ENCODE measurements around the gene KLHL29. TPM values are rescaled to one million over a fixed set of nuclear protein-coding genes. Genes with fewer than 3 reads are reported as not detected.

The KLHL29 gene
- total RNA-seq, 2 donors from 2014 or later = 2.0 to 2.9 TPM

DNA sequence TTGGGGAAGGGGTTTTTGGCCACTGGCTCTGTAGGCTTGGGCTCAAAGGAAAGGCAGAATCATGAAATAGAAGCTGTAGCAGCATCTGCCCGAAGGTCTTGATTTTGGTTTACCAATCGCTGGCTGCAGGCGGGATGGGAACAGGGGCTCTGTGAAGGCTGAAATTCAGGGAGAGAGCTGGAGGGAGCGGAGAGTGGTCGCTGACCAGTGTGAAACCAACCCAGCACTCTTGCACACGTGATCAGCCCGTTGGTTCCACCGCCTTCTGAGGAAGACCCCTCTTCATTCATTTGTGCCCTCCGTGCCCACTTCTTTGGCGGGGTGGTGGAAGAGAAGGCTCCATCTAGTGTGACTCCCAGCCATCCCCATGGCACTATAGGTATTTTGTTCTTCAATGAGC is 82.6 kb downstream of the KLHL29 start:
- intact Hi-C loops (cut with DNase I) = no loop called here
- DNase-seq = no peak
- no peaks in the 10 kb centered on the region for H3K27me3 ChIP-seq
- H3K4me1 ChIP-seq = no peaks in the 10 kb centered on the region
- H3K27ac ChIP-seq = no peak overlapping the region
- H3K9ac ChIP-seq (ENCODE audit: low read depth in 2 of 2, low read length in 2 of 2) = no peak overlapping the region
- H3K4me3 ChIP-seq = no peak overlapping the region
- no peak for TF ChIP-seq CTCF (IDR thresholded peaks at IDR 0.05)
- H3K36me3 ChIP-seq = no peaks in the 10 kb centered on the region
- H3K9me3 ChIP-seq = no peaks in the 10 kb centered on the region

DNA sequence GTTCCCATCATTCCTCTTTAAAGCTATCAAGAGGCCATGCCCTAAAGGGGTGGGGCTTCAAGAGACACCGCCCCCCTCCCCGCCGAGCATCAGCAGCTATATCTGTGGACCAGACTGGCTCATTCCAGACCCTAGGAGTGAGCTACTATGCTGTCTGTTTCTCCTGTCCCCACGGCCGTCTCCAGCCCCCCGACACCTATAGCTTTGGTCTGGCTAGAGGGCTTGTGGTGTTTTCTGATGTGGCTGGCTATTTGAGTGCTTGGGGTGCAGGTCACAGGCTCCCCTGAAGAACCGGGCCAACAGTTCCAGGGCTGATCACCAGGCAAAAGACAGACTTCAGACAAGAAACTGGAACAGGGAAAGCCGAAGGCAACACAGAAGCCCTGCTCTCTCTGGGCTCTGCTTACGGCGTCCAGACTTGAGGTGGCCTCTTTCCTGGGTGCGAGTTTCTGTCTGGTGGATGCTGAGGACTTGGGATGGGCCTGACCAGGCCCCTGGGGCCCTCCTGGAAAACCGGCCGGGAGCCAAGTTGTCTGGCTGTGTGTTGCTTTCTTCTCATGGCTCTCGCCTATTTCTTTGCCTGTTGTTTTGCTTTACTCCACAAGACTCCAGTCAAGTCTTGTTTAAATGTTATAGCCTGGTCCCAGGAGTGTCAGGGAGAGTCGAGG is 83.6 kb downstream of the KLHL29 start:
- H3K36me3 ChIP-seq = no peaks in the 10 kb centered on the region
- no peak overlapping the region for H3K4me3 ChIP-seq
- no peaks in the 10 kb centered on the region for H3K4me1 ChIP-seq
- no peak overlapping the region for H3K27ac ChIP-seq
- no peaks in the 10 kb centered on the region for H3K9me3 ChIP-seq
- H3K9ac ChIP-seq (ENCODE audit: low read depth in 2 of 2, low read length in 2 of 2) = no peak overlapping the region
- DNase-seq = no peak
- TF ChIP-seq CTCF (IDR thresholded peaks at IDR 0.05) = no peak
- no peaks in the 10 kb centered on the region for H3K27me3 ChIP-seq
- intact Hi-C loops (cut with DNase I) = no loop called here

- no peak overlapping the region for H3K4me3 ChIP-seq
- no peak for TF ChIP-seq CTCF (IDR thresholded peaks at IDR 0.05)
- no peaks in the 10 kb centered on the region for H3K4me1 ChIP-seq
- intact Hi-C loops (cut with DNase I) = no loop called here
- no peaks in the 10 kb centered on the region for H3K36me3 ChIP-seq
- H3K9me3 ChIP-seq = no peaks in the 10 kb centered on the region
- H3K27me3 ChIP-seq = no peaks in the 10 kb centered on the region
- no peak overlapping the region for H3K27ac ChIP-seq
- no peak overlapping the region for H3K9ac ChIP-seq (ENCODE audit: low read depth in 2 of 2, low read length in 2 of 2)
- no peak for DNase-seq
Measured at GRCh38 chr2:23469142-23469540, 84.2 kb downstream of the KLHL29 start.

DNA sequence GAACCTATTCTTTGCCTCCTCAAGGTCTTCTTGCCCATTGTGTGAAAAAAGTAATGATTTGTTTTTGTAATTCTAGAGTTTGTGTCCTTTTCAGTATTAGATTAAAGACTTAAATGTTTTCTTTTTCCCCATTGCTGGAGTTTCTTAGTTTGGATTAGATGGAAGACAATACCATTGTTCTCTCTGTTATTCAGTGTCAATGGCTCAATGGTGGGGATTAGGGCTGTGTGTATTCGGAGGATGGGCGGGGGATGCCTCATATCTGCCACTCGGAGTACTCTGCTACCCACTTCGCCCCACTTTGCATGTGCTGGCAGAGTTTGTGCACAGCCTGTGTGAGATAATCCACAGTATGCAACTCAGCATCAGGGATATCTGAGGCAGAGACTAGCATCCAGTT is 90.1 kb downstream of the KLHL29 start:
- no peak for TF ChIP-seq CTCF (IDR thresholded peaks at IDR 0.05)
- Histone ChIP-seq H3K9me3 (no peaks in the 10 kb centered on the region), H3K36me3 (no peaks in the 10 kb centered on the region), H3K27ac (no peak overlapping the region), H3K27me3 (no peaks in the 10 kb centered on the region), H3K4me1 (no peaks in the 10 kb centered on the region), H3K4me3 (no peak overlapping the region), H3K9ac (ENCODE audit: low read depth in 2 of 2, low read length in 2 of 2) (no peak overlapping the region)
- intact Hi-C loops (cut with DNase I) = no loop called here
- no peak for DNase-seq

- Histone ChIP-seq H3K27ac (no peak overlapping the region), H3K9me3 (no peaks in the 10 kb centered on the region), H3K4me3 (no peak overlapping the region), H3K27me3 (no peaks in the 10 kb centered on the region), H3K9ac (ENCODE audit: low read depth in 2 of 2, low read length in 2 of 2) (no peak overlapping the region), H3K4me1 (no peaks in the 10 kb centered on the region), H3K36me3 (no peaks in the 10 kb centered on the region)
- intact Hi-C loops (cut with DNase I) = no loop called here
- no peak for TF ChIP-seq CTCF (IDR thresholded peaks at IDR 0.05)
- no peak for DNase-seq
Measured at GRCh38 chr2:23475473-23475872, 90.5 kb downstream of the KLHL29 start.

All from colonic mucosa (tissue), 4 donors.